NCI-H82 (cell line): ENCODE measurements around the gene FSTL4.
A peak's percentile ranks its signal among the peaks of the same experiment; 100 is the strongest.

Experiments
- DNase-seq: peaks from one replicate; lab custom pipeline; 2025; lab: John Stamatoyannopoulos, UW

Gene FSTL4

DNA sequence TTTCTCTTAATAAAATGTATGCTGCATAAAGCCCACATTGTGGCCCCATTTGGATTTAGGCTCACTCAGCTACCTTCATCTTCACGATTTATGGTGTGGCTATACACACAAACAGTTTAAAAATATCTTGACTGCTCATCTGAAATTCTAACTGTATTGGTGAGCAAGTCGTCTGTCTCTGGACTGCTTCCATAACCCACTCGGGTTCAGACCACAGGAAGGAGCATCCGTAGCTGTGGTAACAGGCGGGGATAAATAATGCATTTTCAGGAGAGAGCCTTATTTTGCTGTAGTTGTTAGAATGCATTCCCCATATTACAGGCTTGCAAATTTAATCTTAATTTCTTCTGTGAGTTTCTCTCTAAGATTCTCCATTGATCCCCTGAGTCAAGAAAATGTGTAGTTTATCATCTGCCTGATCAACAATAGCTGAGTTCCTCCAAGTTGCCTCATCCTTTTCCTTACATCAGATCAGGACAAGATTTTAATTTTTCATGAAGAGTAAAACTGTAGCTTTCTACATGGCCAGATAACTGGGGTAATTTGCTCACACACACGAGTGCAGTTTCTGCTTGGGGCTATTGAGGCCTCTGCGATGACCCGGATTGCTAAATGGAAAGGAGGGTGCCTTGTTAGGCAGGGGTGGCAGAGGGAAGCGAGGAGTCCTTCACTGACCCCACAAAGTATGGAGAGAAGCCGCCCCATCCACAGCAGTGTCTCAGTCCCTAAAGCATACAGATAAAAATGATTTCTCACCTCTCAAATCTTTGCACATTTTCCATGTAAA, 133.9 kb downstream of the FSTL4 start:
- no peak for DNase-seq

DNA sequence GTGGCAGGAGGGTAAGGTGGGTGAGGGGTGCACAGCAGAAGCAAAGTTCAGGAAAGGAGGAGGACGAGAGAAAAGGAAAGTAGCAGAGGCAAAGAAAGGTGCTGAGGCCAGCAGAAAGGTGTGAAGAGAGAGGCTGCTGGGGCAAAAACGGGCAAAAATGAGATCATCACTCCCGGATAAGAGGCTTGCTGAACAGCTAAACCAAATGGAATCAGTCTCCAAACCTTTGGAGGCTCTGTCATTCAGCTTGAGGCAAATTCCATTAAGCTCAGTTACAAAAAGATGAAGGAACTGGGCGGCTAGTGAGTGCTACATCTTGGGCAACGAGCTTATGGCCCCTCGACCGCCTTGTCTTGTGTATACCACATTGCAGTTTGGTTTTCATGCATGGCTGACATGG, 136.4 kb downstream of the FSTL4 start:
- no peak for DNase-seq

DNA sequence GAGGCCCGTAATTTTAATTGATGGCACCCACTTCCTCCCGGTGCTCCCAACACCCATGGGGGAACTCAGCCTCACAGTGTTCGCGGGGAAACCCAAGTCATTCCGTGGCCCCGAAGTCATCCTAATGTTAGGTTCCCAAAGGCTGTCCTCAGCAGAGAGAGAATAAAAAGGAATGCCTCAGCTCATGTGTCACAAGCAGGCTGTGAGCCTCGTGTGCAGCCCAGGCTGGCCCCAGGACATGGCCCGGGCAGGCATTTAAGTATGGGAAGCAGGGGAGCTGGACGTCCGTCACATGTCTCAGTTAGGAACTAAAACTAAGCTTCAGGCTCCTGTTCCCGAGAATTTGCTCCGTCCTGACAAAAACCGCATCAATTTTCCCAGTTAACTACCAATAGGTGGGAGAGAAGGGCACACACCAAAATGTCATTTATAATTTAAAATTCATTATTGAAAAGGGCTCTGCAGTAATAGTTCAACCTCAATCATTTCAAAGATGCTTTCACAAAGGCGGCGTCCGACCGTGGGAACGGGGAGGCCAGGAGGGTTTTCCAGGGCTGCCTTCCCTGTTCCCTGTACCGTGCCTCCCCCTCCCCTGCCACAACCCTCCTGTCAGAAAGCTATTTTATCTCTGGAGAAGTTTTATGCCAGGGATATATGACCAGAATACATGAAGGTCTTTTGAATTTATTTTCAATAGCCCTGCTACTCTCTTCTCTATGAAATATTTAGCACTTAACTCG, 137.3 kb downstream of the FSTL4 start:
- DNase-seq = no peak

DNA sequence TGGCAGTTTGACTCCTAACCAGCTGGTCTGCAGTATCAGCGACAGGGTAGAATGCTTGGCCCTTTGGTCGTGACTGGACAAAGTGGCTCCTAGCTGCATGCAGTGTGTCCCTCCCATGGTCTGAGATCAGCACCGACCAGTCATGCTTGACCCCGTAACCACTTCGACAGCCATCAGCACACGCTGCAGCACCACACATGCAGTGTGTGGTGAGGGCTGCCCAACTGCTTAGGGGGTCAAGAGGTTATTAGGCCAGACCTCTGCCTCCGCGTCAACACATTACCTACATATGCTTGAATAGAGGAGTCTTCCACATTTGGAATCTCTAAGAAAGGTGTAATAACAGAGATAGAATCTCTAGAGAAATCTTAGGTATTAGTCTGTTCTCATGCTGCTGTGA, 139.1 kb downstream of the FSTL4 start:
- DNase-seq = no peak

DNA sequence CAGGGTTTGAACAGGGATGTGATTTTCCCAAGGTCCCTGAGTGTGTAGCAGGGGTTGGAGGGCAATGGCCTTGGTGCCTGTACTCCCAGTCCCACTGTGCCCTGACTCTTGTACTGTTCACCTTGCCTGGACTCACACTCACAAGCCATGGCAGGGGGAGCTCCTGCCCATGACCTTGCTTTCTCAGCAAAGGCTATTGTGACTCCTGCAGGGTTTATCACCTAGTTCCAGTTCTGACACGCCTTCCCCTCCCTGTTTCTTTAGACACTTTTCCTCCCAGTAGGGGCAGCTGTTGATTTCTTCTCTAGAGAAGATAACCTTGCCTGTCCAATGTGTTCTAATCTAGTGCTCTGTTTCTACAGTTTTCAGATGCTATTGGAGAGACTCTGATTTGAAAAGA, 139.5 kb downstream of the FSTL4 start:
- no peak for DNase-seq

DNA sequence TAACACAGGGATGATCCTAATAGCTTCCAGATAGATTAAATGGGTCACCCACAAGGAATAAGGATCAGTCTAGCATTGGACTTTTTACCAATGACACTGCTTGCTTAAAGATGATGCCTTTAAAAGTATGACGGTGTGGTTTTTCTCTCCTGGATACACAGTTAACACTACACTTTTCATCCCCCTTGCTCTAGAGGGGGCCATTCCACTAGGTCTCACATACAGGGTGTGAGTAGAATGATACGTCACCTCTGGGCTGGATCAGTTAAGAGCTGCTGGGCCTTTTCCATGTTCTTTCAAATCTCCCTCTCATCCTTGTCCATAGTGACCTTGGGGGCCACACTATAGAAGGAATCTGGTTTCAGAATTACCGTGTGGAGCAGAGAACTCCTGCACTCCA, 140.6 kb downstream of the FSTL4 start:
- DNase-seq = no peak

DNA sequence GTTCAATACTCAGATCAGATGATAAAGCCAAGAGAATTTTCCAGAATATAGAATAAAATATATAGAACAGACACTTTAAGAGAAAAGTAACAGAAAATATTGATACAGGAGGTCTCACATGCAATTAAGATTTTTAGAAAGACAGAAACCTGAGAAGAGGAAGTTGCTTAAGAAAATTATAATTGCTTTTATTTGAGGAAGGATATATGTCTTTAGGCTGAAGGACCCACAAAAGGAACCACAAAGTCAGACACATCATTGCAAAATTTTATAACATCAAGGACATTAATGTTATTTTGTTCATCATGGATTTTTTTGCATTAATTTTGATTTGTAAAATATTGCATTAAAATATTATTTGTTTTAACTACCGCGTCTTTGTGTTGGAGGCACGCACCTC, 141.5 kb downstream of the FSTL4 start:
- no peak for DNase-seq

DNA sequence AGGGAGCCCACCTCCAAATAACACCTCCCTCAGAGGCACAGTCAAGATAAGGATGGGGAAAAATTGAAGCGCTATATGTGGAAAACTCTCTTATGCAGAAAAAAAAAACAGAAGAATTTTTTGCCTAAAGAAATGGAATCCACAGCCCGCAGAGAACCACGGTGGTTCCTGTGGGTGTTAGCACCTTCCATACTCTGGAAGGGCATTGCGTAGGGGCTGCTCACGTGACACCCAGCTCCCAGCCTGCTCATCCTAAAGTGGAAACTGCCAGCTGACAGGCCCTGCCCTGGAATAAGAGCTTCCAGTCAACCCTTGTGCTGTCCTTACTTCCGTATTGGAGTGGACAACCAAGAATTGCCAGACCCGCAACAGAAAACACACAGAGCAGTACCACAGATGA, 142.5 kb downstream of the FSTL4 start:
- DNase-seq = no peak

DNA sequence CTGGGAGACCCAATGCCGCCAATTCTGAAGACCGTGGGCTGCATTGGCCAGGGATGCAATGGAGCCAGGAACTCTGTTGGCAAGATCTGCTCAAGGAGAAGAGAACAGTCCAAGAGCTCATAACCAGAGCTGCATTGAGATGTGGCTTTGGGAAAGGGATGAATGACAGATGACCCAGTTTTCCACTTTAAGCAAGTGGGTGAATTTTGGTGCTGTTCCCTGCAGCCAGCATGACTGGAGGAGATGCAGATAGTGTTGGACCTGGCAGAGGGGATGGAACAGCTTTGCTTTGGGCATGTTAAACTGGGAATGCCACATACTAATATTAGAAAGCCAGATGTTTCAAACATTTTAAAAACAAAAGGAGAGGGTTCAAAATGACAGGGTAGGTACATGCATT, 143.1 kb downstream of the FSTL4 start:
- DNase-seq = no peak

DNA sequence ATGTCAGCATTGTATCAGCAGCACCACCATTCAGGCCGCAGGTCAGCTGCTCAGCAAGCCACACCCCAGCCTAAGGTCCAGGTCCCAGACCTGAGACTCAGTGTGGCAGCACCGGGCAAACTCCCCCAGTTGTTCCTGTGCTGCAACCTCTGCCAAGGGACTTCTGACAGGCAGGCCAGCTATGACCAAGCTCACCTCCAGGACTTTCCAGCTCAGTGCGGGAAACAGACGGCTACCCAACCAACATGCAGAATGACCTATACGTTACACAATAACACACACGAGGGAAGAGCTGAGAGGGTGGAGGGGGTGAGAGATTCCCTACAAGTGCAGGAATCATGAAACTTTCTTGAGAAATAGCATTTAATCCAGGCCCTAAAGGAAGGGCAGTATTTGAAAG, 143.7 kb downstream of the FSTL4 start:
- DNase-seq = no peak

DNA sequence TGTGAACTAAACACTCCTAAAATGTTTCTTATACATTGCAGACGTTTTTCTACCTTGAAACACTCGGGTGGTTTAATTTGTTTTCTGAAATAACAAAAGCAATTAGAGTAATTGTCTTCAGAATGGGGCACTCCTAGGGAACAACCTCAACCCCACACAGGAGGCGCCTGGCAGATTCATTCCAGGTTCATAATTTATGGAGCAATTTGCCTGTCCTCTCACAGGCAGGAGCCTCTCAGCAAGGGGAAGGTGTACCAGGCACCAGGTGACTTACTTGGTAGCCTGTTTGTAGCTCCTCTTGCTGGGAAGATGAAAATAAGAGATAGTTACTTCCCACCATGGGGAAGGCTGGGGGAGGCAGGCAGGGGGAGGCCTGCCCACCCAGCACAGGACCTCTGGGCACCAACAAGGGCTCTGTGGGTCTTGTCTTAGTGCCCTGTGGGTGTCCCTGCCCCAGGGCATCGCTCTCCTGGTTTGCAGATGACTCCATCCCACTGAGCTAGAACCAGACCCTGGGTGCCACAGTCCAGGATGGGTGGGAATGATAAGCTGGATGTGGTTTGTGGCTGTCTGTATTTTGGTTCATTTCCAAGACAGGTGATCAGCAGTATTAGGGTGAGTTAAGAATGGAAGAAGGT, 144.4 kb downstream of the FSTL4 start:
- DNase-seq = no peak

DNA sequence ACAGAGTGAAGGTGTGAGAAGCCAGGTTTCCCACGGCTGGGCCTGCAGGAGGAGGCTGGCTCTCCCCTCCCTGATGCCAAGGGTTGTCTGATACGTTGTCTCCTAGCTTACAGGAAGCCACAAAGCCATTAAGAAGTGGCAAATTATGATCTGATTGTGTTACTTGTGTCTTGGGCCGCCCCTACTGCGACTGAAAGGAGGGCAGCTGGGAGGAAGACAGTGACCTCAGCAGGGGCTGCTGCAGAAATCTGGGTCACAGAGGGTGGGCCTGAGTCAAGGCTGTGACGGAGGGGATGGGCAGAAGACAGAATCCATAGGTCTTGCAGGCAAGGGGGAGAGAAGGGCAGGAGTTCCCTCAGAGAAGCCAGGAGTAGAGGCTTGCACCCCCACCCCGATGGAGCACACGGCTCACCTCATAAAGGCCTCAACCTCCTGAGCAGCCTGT, 145.0 kb downstream of the FSTL4 start:
- no peak for DNase-seq

DNA sequence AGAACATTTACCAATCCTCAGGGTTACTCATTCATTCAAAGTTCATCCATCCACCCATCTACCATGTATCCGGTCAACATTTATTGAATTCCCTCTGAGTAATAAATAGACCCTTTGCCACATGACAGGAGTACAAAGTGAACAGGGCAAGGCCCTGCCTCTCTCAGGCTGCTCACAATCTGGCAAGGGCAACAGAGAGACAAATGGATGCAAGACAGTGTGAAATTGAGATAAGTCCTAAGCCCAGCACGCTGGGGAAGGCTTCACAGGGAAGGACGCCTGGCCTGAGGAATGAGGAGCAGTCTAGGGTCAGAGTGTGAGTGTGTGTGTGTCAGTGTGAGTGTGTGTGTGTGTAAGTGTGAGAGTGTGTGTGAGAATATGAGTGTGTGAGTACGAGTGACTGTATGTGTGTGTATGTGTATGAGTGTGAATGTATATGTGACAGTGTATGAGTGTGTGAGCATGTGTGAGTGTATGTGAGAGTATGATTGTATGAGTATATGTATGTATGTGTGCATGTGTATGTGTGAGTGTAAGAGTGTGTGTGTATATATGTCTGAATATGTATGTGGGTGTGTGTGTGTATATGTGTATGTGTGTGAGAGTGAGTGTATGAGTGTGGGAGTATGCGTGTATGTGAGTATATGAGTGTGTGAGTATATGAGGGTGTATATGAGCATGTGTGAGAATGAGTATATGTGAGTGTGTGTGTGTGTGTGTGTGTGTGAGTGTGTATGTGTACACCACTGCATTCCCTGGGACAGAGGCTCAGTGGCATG, 145.6 kb downstream of the FSTL4 start:
- no peak for DNase-seq

DNA sequence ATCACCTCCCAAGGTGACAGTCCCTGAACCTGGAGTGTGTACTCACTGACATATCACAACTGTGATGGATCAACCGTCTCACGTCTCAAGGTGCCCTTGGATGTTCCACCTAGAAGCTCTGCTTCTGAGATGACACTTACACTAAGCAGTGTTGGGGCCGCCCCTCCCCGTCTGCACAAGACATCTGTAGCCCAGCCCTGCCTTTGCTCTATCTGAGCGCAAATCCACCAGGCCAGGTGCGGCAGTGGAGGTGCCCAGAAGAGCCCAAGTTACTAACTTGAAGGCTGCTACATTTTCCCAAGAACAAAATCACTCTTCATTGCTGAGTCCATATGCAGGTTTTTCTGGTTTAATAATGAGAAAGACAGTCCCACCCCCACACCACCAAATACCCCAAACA, 148.3 kb downstream of the FSTL4 start:
- no peak for DNase-seq

DNA sequence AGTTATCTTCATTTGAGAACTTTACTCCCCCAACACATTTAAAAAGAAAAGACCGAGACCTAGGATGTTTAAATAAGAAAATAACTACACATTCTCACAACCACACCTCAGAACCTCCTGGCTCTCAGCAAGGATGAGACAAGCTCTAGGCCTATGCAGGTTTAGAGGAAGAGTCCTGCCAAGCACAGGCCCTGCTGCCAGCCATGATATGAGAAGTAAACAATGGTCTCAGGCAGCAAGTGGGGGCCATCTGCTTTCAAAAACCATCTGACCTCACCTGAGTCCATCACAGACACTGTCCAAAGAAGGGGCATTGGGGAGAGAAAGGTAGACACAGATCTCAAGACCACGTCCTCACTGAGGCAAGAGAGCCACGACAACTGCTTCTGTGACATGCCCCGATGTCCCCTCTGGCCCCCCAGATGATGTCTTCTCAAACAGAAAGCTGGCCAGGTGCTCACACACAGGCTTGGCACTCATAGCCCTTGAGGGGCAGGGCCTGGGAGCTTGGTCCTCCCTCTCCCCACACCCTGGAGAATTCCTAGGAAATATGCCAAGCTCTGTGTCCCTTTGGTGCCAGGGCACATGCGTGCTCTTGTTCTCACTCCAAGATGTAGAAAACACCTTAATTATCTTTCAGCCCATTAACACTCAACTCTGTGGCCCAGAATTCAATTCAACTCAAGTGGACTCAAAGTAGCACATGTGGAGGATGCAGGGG, 150.4 kb downstream of the FSTL4 start:
- DNase-seq = no peak

DNA sequence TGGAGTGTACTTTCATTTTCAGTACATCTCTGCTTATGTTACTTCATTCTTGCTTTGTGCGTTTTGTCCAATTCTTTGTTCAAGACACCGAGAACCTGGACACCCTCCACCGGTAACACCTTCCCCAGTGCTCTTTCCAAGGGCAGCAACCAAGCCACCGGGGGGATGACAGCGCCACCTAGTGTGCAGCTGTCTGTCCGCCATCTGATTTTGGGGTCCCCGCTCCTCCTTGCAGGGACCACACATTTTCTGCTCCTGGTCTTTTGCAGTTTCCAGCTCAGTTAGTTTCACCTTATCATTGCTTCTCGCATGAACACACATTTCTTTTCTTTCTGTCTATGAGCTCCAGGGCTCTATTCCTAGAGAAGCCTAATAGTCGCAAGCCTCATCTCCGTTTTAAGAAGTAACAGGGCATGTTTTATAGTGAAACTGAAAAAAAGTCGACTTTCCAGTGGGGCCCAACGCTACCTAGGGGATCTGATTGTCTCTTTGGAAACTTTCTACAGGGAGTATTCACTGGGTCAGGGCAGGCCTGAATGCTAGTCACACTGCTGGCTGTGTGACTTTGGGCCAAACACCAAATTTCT, 152.1 kb downstream of the FSTL4 start:
- peak; percentile 42 for DNase-seq

DNA sequence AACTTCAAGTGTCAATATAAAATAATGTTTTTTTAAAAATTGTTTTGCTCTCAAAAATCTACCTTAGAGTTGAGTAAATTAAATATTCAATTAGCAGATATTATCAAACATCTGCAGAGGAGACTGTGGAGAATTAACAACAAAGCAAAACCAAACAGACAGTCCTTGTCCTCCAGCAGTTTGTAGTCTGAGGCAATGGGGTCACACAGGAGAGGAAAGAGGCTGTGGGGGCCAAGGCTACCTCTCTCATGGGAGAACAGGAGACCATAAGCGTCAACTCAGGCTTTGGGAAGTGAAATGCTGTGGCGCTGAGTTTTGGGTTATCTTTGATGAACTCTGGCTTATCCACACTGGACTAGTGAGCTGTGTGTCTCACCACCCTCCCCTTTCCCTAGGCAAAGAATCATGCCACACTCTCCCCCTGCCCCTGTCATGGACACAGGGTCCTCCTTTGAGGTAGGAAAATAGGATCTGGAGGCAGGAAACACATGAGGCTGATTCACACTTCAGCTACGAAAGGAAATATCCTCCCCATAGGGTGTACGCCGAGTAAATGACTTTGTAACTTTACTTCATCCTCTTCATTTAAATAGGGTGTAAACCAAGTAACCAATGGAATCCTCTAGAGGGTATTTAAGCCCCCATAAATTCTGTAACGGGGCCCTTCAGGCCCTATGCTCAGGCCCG, 152.7 kb downstream of the FSTL4 start:
- no peak for DNase-seq

DNA sequence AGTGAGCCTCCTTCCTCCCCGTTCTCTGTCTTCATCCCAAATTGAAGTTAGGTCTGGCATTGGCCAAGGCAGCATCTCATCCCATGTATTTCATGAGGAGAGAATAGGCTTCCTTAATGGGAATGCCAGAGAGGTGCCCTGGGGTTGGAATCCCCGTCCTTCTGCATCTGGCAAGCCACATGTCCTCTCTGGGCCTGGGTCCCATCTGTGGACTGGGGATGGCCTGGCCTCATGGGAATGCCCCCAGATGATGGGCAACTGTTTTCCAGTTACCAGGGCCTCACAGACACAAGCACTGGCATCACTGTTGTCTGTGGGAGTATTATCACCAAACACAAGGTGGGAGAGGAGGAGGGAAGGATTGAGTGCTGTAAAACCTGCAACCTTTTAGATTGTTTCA, 153.9 kb downstream of the FSTL4 start:
- no peak for DNase-seq

DNA sequence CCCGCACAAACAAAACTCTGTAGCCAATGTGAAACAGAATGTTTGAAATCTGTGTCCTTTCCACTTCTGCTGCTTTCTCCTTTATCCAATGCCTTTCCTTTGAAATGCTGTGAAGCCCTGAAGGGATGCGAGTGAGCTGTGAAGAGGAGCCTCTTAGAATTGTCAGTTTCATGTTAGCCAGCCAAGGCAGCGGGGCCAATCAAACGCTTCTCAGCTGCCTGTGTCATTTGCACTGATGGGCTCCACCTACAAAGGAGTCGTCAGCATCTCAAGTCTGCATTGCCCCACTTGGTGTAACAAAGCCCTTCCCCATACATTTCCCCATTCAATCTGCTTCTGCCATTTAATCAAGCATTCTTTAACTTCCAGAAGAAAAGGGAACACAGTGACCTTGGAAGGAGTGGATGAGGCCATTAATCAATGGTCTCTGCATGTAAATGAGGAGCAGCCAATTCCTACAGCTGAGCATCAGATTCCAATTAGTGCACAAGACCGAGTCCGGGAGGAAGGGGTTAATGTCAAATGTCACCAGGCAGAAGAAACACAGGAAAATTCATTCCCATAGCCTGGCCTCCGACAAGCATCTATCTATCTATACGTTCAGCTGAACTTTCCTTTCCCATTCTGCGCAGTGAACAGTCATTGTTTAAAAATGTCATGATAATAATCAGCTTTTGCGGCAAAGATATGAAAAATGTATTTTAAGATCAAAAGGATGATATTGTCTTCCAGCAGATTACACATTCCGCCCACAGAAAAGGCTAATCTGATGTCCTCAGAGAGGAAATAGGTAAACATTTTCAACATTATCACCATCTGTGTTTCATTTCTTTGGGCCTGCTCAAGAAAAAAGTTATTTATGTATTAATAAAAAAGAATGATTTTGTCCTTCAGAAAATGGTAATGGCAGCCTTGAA, 154.6 kb downstream of the FSTL4 start:
- no peak for DNase-seq
